GM21360 (cell line): Measurements from ENCODE around the gene MSI2.

ENCODE experiments used
- ATAC-seq: cut with Tn5 transposase; IDR thresholded peaks from one replicate; pipeline ENCODE4 v1.9.1; 2021; ENCODE audit warnings: mild to moderate bottlenecking, moderate library complexity; ENCODE audit not compliant: unreplicated experiment

The MSI2 gene

DNA sequence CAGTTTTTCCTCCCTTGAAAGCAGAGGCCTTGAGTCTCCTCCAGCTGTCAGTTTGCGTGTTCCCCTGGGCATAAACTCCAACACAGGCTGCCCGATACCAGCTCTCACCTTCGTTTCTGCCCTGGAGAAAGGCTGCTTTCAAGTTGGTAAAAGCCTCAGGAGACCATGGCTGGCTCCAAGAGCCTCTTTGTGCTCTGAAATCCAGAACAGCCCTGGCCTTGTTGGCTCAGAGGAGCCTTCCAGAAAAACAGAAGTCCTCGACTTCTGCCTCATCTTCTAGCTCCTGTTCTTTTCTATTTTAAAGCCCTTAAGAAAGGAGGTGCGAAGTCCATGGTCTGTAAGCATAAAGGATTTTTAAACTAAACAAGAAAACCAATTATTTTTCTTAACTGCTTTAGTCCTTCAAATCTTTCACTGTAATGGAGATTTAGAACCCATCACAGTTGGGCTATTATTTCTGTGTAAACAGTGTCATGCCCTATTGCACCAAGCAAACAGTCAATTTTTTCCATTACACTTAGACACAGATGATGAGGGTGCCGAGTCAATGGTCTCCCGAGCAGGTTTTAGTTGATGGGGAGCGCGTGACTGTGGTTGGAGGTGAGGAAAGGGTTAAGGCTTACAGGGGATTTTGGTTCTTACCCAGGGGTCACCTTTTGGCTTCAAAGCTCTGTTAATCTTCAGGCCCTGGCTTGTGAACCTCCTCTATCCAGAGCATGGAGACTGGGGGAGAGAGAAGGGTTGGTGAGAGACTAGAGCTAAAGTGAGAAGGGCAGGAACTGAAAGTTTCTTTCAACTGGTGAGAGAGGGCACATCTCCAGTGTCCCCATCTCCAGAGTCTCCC, 212.8 kb downstream of the MSI2 start:
- ATAC-seq: no peak

DNA sequence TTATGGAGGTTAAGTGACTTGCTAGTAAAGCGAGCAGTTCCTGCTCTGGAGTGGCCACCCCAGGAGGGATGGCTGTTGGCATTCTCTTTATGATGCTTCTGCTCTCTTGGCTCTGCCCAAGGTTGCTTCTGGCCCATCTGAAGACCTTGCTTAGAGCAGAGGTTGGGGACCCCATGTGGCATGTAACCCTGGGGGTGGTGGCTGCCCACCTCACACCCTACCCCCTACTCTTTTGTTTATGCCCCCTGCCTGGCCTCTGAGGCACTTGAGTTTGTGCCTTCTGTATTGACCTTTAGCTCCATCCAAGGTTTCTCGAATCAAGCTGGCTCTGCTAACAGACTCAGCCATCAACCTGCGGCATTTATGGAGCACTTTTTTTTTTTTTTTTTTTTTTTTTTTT, 214.6 kb downstream of the MSI2 start:
- ATAC-seq: no peak

DNA sequence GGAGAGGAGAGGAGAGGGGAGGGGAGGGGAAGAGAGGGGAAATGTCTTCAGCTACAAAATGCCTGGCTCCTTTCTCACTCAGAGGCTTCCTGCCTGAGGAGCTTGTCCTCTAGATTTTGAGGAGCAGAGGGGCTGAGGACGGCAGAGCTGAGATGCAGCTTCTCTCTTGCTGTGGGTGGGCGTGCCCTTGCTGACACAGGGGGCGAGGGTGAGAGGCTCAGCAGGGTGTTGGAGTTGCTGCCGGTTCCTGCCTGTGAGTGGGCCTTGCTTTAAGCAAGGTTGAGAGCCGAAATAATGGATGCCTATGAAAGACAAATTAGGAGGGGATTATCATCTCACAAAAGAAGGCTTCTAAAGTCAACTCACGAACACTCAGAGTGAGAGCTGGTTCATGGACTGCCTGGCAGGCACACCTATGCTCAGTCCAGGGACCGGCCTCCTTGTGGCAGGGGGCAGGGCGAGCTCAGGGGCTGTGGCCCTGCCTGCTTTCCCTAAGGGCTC, 215.6 kb downstream of the MSI2 start:
- ATAC-seq: no peak

DNA sequence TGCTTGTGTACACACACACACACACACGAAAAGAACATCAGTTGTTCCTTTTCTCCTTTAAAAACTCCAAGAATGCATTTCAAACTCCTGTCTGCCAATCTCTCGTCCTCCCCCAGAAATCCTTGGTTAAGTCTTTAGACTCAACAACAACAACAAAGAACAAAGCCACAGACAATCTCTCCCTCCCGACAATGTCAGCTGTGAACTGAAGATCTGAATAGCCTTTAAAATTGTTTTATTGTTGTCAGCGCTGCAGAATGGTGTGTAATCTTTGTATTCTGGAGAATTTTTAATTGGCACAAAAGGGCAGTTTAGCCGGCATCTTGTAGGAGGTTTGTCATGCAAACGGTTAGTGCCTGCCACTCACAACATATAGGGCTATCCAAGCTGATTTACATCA, 219.5 kb downstream of the MSI2 start:
- no peak for ATAC-seq

DNA sequence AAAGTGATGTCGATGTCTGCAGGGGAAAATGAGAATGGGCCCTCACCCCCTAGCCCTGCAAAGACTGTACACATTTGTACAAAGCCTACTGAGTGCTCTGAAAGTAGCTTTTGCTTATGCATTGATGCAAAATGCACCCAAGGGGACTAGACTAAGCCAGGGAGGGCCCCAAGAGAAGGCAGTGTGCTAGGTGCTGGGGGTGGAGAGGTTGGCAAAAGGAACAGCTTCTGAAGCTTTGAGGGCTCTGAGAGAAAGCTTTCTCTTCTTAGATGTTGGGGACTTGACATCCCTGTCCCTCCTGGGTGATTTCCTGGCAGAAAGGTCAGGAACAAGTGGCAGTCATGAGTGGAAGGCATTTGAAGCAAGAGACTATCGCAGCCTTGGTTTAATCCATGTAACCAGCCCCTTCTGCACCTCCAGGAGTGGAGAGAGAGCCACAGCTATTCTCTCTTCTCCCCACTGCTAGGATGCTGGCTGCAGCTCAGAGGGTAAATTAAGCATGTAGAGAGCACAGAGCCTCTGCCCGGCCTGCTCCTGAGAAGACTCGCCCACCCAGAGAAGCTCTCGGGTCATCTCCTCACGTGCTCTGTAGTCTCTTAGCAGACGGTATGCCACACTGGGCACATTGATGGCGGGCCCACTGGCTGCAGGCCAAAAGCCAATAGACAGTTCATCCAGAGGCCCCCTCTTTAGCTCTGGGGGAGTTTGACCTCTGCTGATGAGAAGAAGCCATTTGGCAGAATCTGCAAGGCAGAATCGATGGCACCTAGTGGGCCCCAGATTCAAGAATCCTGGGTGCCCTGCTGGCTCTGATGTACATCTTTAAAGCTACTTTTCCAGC, 221.4 kb downstream of the MSI2 start:
- ATAC-seq: no peak

DNA sequence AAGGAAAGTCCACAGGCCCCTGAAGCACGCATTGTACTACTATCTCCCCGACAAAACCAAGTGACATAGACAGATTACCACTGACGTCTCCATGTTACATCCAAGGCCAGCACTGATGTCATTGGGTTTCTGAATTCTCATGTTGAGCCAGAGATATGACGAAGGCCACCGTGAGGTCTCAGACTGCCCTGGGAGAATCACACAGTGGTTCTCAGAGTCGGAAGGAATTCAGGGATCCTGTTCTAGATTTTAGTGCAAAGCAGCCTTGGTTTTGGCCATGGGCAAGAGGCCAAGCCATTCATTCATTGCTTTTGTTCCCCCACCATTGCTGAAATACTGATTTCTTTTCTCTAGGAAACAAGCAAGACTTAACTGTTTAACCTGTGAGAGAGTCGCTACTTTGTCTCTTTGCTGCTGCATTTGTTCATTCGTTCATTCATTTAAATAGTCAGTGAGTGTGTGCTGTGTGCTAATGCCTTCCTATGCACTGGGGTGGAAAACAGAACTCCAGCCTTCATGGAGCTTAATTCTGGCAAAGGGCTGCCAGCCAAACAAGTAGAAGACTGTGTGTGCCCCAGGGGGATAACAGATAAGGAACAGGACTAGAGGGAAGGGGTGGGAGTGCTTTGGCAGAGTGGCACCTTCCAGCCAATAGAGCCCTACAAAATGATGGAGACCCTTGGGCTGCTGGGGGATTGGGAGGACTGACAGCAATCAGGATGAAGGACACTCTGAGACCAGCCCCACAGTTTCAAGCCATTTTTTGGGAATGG, 222.3 kb downstream of the MSI2 start:
- ATAC-seq: no peak

DNA sequence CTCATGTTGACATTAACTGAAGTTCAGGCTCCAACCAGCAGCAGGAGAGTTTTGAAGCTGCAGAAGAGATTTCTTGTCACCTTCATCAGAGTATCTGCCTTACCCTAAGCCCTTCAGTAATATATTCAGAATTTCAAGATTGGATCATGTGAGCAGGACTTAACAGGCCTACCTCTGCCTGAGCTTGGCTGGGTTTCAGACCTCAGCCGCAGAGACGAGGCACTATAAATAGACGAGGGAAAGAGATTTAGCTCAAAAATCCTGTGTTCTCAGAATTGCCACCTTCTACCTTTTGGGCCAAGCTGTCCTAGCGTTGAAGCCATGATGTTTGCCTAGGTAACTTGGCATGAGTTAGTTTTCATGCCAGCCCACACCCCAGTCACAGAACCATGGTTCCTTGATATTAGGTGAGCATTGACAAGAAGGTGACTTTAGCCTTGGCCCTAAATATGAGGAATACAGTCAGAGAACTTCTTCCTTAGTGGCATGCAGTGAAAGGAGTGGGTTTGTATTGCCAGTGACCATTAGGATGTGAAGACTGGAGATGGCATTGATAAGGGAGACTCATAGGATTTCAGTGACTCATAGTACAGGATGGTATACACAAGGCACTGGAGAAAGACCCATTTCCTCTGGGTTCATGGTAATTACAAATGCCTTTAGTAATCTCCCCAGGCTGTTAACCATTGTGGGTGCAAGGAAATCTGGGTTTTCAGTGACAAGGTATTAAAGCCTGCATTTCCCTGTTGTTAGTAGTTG, 224.3 kb downstream of the MSI2 start:
- ATAC-seq: no peak

DNA sequence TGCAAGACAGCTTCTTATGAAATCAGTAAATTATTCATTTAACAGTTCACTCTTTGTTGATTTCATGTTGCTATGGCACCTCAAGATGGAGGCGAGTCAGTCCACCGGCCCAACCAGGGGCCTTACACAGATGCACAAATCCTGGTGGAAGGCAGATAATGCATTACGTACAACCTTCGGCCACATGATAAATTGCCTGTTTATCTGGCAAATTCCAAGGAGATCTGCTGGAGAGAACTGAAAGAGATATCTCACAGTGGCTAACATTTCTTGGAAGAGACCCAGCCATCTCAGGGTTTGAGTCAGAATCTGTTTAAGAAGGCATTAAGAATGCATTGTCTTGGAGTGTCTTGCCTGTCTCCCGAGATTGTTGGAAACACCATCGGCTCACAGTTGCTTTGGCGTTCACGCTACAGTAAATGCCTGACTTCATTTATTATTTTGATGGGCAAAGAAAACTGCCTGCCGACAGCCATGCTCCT, 225.6 kb downstream of the MSI2 start:
- no peak for ATAC-seq

DNA sequence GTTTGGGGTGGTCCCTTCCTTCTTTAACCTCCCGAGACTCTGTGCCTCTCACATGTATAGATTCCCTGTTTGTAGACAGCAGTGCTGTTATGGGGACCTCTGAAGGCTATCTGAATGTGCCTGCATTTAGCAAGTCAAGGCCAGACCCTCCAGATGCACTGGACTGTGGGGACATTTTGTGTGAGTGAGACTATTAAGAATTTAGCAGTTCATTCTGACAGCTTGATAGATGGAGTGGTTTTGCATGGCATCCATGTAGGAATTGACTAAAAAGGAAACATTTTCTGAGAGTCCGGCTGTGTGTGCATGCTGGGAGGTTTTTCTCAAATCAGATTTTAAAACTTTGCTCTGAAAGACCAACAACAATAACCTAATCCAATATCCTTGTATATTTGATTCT, 226.3 kb downstream of the MSI2 start:
- ATAC-seq: no peak

DNA sequence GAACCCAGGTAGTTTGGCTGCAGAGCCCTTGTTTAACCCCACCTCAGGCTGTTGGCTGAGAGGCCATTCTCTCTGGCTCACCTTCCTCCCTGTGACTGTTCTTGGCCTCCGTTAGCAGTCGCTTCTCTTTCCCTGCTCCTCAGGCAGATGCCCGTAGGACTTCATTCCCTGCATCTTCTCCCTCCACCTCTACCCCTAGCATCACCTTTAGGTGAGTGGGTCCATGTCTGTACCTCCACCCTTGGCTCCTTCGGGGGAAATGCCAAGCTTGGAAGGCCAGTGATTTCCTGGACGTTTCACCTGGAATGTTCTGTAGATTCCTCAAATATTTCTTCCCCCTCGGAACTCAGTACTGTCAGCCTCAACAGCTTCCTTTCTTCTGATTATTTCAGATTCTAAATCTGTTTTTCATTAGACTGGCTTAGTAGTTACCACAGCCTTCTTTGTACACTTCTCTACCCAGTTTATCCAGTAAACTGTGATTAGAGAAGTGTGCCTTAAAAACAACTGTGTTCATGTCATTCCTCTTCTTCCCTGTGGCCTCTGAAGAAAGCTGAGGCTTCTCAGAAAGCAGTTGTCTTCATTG, 227.9 kb downstream of the MSI2 start:
- ATAC-seq: no peak

DNA sequence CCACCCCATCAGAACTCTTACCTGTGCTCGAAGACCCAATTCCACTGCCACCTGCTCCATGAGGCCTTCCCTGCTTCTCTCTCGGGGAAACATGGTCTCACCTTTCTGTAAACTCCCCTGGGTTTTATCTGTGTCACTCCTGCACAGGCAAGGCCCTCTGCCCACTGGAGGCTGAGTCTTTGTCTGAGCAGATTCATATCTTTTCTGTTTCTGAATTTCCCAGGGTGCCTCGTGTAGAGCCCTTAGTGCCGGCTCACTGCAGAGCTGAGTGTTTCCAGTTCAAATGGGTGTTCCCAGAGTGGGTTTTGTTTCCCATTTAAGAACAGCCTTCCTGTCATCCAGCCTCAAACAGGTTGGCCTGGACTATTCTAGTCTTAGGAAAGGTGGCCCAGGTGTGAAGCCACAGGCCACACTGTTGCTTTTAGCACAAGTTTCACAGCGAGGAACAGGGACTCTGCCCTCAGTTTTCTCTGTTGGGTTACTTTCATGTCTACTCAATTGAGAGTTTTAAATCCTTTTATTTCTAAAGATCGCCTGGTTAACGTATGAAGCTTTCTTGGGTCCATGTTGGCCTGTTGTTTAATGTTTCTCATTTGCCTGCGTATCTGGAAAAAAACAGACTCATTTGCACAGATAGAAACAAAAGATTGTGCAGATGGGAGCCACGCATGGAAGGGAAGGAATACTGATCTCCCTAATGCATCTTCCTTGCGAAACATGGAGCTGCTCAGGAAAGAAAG, 228.7 kb downstream of the MSI2 start:
- ATAC-seq: no peak

DNA sequence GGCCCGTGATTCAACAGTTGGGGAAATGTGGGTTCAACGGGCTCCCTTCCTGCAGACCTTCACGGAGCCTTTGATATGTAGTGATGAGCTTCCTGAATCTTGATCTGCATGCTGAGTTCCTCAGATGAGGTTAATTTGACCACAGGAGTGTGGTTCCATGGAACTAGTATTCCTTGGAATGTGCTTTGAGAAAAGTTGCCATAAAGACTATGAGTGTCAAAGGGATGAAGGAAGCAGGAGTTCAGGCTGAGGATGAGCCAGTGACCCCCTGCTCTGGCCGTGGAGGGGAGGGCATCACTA, 229.2 kb downstream of the MSI2 start:
- ATAC-seq: no peak

DNA sequence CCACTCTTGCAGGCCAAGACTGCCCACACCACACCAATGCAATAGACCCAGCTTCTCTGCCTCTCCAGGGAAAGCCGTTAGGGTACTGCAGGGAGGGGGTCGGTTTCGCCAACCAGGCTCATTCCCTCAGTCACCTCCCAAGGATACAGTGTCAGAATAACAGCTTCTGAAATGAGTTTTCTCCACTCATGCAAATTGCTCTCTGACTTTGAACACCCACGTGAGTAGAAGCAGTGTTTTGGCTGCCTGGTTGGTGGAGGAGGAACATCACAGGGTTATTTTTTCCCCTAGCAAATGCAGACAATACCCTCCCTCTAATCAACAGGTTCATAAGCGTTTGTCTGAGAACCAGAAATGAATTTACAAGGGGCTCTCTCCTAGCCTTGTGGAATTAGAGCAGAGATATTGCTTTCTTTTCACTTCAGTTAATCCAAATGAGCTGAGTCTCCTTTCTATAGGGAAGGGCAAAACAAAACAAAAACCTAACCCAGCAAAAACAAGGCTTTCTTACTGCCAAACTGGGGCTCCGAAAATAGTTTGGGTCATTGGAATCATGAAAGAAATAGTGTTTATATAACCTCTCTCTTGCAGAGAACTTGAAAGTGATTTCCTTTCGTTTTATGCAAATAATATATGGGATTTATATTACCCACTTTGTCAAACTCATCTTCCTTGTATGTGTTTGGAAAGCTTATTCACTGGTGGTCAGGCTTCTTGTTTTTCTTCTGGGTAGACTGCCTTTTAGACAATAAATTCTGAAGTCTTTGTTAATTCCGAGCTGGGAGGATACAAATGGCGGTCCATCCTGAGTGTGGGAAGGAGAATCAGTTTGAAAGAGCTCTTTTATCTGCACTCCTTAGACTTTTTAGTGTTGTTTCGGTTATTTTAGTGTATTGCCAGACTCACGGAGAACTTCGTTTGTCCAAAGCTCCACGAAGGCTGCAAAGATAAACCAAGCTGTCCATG, 229.9 kb downstream of the MSI2 start:
- peak; percentile 68 for ATAC-seq

DNA sequence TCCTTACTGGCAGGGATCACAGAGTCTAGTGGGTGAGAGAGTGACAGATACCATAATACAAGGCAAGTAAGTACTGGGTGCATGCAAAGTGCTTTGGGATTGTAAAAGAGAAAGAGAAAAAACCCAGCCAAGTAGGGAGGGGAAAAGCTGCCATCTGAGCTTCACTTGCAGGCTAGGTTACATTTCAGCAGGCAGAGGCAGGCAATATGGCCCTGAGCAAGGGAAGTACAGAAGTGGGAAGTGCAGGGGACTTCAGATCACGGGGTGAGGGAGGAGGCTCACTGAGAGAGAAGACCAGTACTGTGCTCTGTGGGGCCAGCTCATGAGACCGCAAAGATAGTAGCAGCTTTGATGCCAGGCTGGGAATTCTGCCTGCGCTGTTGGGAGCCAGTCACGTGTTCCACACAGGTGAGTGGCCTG, 230.6 kb downstream of the MSI2 start:
- no peak for ATAC-seq

DNA sequence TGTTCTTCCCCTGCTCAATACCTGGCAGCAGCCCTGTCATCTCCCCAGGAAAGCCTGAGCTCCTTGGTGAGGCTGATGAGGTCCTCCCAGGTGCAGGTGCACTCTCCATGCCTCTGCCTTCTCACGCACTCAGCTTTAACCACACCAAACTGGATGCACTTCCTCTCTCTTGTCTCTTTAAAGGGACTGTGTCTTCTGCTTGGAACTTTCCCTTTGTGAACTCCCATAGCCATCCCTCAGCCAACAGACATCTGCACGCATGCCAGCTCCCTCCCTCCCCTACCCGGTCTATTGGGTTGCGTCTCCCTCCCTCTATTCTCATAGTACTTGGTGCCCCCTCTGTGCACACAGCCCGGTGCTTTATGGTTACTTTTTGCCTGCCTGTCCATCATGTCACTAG, 231.2 kb downstream of the MSI2 start:
- no peak for ATAC-seq

DNA sequence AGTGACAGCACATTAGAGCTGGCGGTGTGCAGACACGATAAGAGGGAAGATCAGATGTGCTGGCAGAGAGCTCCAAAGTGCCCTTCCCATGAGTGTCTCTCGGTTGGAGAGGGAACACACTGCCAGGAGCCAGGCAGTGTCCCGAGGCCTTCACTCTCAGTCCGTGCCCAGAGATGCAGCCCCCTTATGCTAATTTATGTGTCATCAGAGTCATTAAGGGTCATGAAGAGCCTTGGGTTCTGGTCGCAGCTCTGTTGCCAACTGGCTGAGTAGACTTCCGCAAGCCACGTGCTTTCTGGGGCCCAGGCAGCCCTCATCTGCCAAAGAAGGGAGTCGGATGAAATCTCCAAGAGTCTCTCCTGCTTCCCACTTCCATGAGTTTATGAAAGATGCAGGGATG, 232.5 kb downstream of the MSI2 start:
- ATAC-seq: no peak

DNA sequence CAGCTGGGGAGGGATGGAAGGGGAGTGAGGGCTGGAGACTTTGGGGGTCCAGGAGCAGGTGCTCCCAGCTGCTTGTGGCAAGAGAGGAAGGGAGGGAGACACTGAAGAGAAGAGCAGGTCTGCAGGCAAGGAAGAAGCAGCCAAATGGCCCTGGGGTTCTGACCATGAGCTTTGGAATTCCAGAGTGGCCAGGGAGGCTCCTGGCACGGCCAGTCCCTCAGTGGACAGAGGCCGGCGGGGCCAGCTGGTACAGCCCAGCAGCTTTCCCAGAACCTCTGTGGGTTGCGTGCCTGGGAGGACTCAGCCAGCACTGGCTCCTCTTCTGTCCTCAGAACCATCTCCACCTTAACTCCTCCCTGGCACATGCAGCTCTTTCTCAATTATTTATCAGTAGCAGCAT, 233.0 kb downstream of the MSI2 start:
- ATAC-seq: no peak

DNA sequence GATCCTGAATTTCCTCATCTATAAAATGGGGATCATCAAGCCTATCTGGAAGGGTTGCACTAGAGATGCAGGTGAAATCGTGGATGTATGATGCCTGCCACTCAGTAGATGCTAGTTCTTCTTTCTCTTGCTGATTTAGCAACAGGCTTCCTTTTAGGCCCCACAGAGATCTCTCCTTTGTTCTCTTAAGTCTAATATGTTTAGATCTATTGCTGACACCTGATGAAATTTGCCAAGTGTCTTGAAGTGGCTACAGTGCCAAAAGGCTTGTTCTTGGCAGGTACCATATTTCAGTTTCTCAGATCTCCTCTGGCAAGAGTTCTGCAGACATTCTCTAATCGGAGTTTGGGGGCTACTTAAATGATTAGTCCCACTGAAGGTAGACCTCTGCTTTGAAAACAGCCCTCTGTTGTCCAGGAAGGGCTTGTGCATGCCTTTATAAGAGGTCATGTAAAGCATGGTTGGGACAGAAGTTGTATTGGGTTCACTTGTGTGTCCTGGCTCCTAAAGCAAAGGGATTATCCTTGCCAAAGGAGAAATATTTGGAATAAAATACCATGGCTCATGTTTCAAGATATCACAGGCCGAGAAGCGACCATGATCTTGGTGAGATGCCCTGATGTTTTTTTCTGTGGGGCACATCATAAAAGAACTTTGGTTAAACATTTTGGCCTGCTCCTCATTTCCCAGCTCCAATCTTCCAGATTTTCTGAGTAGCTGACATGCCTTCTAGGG, 234.0 kb downstream of the MSI2 start:
- no peak for ATAC-seq
